ENCODE data around the gene GNGT2.

GNGT2 gene

GRCh38 chr17:49224198-49224996 lies 14.0 kb upstream of the GNGT2 start:
- DNase-seq (ENCODE audit: insufficient read length, low spot score) (no peak), FAIRE-seq (no peak)
- TF ChIP-seq POU2F2 (IDR thresholded peaks at IDR 0.05; ENCODE audit: low read depth, low read length) (no peak; the same call in 1 of the 2 replicates), POLR2AphosphoS5 (IDR thresholded peaks at IDR 0.05; ENCODE audit: low read depth, low read length) (no peak), PAX5 (IDR thresholded peaks at IDR 0.05; ENCODE audit: insufficient read depth, low read length, severe bottlenecking) (no peak), POLR2A (IDR thresholded peaks at IDR 0.05; ENCODE audit: low read depth, low read length) (no peak), TAF1 (IDR thresholded peaks at IDR 0.05; ENCODE audit: low read depth, low read length) (no peak), SPI1 (IDR thresholded peaks at IDR 0.05; ENCODE audit: low read depth, low read length) (no peak)

GRCh38 chr17:49223517-49224197 lies 13.3 kb upstream of the GNGT2 start:
- peak; percentile 65 for DNase-seq (ENCODE audit: insufficient read length, low spot score)
- FAIRE-seq = peak; percentile 98
- TF ChIP-seq SPI1 (IDR thresholded peaks at IDR 0.05; ENCODE audit: low read depth, low read length) (no peak), PAX5 (IDR thresholded peaks at IDR 0.05; ENCODE audit: insufficient read depth, low read length, severe bottlenecking) (no peak), POU2F2 (IDR thresholded peaks at IDR 0.05; ENCODE audit: low read depth, low read length) (no peak), TAF1 (IDR thresholded peaks at IDR 0.05; ENCODE audit: low read depth, low read length) (no peak), POLR2A (IDR thresholded peaks at IDR 0.05; ENCODE audit: low read depth, low read length) (no peak), POLR2AphosphoS5 (IDR thresholded peaks at IDR 0.05; ENCODE audit: low read depth, low read length) (no peak; the same call in 1 of the 2 replicates)

DNA sequence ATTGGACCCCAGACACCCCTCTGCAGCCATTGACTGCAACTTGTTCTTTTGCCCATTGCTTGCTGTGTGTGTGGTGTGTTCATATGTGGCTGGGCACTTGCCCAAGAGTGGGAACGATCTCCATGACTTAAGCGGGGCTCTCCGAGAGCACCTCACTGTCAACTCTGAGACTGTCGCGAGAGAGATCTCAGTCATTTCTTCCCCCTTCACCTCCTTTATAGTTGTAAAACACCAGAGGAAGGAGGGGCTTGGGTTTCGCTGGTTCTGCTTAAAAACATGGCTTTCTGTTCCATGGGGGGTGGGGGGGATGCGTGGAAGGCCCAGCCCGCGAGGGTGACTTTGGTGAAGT lies 12.8 kb upstream of the GNGT2 start:
- FAIRE-seq (no peak), DNase-seq (ENCODE audit: insufficient read length, low spot score) (no peak)
- TF ChIP-seq POU2F2 (IDR thresholded peaks at IDR 0.05; ENCODE audit: low read depth, low read length) = no peak
- TF ChIP-seq POLR2A (IDR thresholded peaks at IDR 0.05; ENCODE audit: low read depth, low read length) = no peak
- no peak for TF ChIP-seq POLR2AphosphoS5 (IDR thresholded peaks at IDR 0.05; ENCODE audit: low read depth, low read length)
- no peak for TF ChIP-seq TAF1 (IDR thresholded peaks at IDR 0.05; ENCODE audit: low read depth, low read length)
- no peak for TF ChIP-seq PAX5 (IDR thresholded peaks at IDR 0.05; ENCODE audit: insufficient read depth, low read length, severe bottlenecking)
- TF ChIP-seq SPI1 (IDR thresholded peaks at IDR 0.05; ENCODE audit: low read depth, low read length) = no peak

DNA sequence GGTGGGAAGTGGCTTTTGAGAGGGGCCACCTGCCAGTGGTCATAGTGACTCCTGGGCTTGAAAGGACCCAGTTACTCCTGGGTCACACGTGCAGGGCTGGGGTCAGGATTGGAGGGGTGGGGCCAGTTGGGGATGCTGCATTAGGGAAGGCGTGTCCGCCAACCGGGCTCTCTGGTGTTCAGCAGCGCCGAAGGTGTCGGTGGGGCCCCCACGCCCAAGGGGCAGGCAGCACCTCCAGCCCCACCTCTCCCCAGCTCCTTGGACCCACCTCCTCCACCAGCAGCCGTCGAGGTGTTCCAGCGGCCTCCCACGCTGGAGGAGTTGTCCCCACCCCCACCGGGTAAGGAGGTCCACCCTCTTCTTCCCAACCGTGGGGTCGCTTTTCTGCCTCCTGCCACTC lies 9.6 kb upstream of the GNGT2 start:
- TF ChIP-seq PAX5 (IDR thresholded peaks at IDR 0.05; ENCODE audit: insufficient read depth, low read length, severe bottlenecking) = no peak
- no peak for TF ChIP-seq POLR2A (IDR thresholded peaks at IDR 0.05; ENCODE audit: low read depth, low read length)
- no peak for TF ChIP-seq POLR2AphosphoS5 (IDR thresholded peaks at IDR 0.05; ENCODE audit: low read depth, low read length)
- TF ChIP-seq TAF1 (IDR thresholded peaks at IDR 0.05; ENCODE audit: low read depth, low read length) = no peak
- no peak for DNase-seq (ENCODE audit: insufficient read length, low spot score)
- no peak for FAIRE-seq

- peak; percentile 83 for TF ChIP-seq SPI1 (IDR thresholded peaks at IDR 0.05; ENCODE audit: low read depth, low read length)
- TF ChIP-seq POLR2A (IDR thresholded peaks at IDR 0.05; ENCODE audit: low read depth, low read length) = no peak
- no peak for TF ChIP-seq TAF1 (IDR thresholded peaks at IDR 0.05; ENCODE audit: low read depth, low read length)
- peak; percentile 90 for FAIRE-seq
- DNase-seq (ENCODE audit: insufficient read length, low spot score) = peak; percentile 58
These were observed 8.9 kb upstream of the GNGT2 start for GRCh38 chr17:49218941-49219913.

- peak; percentile 74 for DNase-seq (ENCODE audit: insufficient read length, low spot score)
- FAIRE-seq = peak; percentile 100
- TF ChIP-seq POLR2A (IDR thresholded peaks at IDR 0.05; ENCODE audit: low read depth, low read length) = peak; percentile 59; the same call in 1 of the 2 replicates
- TF ChIP-seq POU2F2 (IDR thresholded peaks at IDR 0.05; ENCODE audit: low read depth, low read length) = 0 out of 2 replicates have a peak, but pooled peaks have one; percentile 62
- peak; percentile 66 for TF ChIP-seq PAX5 (IDR thresholded peaks at IDR 0.05; ENCODE audit: insufficient read depth, low read length, severe bottlenecking)
- no peak for TF ChIP-seq TAF1 (IDR thresholded peaks at IDR 0.05; ENCODE audit: low read depth, low read length)
- peak; percentile 79 for TF ChIP-seq SPI1 (IDR thresholded peaks at IDR 0.05; ENCODE audit: low read depth, low read length)
- TF ChIP-seq POLR2AphosphoS5 (IDR thresholded peaks at IDR 0.05; ENCODE audit: low read depth, low read length) = peak; percentile 61
These were observed 7.5 kb upstream of the GNGT2 start for GRCh38 chr17:49217651-49218413.

GRCh38 chr17:49216953-49217650 lies 6.7 kb upstream of the GNGT2 start:
- FAIRE-seq (peak; percentile 64), DNase-seq (ENCODE audit: insufficient read length, low spot score) (no peak)
- TF ChIP-seq PAX5 (IDR thresholded peaks at IDR 0.05; ENCODE audit: insufficient read depth, low read length, severe bottlenecking) (no peak), POLR2AphosphoS5 (IDR thresholded peaks at IDR 0.05; ENCODE audit: low read depth, low read length) (0 out of 2 replicates have a peak, but pooled peaks have one; percentile 19), TAF1 (IDR thresholded peaks at IDR 0.05; ENCODE audit: low read depth, low read length) (no peak), POLR2A (IDR thresholded peaks at IDR 0.05; ENCODE audit: low read depth, low read length) (no peak), POU2F2 (IDR thresholded peaks at IDR 0.05; ENCODE audit: low read depth, low read length) (no peak), SPI1 (IDR thresholded peaks at IDR 0.05; ENCODE audit: low read depth, low read length) (no peak)

DNA sequence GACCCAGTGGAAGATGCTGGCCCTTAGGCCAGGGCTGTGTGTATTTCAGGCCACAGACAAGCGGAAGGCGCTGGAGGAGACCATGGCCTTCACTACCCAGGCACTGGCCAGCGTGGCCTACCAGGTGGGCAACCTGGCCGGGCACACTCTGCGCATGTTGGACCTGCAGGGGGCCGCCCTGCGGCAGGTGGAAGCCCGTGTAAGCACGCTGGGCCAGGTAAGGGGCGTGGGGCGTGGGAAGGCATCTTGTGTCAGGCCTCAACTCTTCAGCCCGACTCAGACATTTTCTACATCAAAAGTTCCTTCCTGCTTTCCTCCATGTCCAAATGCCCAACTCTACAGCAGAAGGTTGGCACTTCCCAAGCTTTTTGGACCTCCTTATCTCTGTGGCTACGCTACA lies 6.1 kb upstream of the GNGT2 start:
- FAIRE-seq (peak; percentile 85), DNase-seq (ENCODE audit: insufficient read length, low spot score) (no peak)
- TF ChIP-seq TAF1 (IDR thresholded peaks at IDR 0.05; ENCODE audit: low read depth, low read length) (no peak), SPI1 (IDR thresholded peaks at IDR 0.05; ENCODE audit: low read depth, low read length) (no peak), POU2F2 (IDR thresholded peaks at IDR 0.05; ENCODE audit: low read depth, low read length) (no peak), POLR2A (IDR thresholded peaks at IDR 0.05; ENCODE audit: low read depth, low read length) (no peak), POLR2AphosphoS5 (IDR thresholded peaks at IDR 0.05; ENCODE audit: low read depth, low read length) (no peak), PAX5 (IDR thresholded peaks at IDR 0.05; ENCODE audit: insufficient read depth, low read length, severe bottlenecking) (no peak)
